ENCODE measurements around the gene DNM2.

DNA sequence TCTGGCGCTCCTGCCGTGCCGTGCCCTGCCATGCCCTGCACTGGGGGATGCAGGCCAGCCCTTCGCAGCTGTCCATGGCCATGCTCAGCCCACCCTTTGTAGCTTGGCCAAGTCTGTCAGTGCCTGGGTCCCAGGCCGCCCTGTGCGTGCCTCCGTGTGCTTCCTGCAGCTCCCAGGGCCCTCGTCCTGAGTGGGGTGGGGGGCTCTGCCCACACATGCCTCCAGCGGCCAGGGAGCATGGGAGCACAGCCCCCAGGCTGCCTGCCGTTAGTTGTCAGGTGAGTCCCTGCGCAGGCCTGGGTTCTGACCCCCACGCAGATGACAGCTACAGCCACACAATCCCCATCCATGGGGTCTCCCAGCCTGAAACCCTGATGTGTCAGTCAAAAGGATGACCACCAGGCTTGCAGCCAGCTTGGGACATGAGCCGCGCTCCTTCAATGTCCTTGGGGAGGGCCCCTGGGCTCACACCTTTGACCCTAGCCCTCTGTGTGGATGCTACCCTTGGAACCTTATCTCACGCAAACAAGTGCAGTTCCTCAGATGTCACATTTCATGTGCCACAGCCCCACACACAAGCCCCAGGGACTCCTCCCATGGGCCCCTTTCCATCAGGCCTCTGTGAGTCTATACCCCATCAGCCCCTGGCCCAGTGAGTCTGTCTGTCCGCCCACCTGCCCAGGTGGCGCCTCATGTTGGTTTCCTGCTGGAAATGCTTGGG is 93.7 kb downstream of the DNM2 start:
- TF ChIP-seq, protein P1, sequence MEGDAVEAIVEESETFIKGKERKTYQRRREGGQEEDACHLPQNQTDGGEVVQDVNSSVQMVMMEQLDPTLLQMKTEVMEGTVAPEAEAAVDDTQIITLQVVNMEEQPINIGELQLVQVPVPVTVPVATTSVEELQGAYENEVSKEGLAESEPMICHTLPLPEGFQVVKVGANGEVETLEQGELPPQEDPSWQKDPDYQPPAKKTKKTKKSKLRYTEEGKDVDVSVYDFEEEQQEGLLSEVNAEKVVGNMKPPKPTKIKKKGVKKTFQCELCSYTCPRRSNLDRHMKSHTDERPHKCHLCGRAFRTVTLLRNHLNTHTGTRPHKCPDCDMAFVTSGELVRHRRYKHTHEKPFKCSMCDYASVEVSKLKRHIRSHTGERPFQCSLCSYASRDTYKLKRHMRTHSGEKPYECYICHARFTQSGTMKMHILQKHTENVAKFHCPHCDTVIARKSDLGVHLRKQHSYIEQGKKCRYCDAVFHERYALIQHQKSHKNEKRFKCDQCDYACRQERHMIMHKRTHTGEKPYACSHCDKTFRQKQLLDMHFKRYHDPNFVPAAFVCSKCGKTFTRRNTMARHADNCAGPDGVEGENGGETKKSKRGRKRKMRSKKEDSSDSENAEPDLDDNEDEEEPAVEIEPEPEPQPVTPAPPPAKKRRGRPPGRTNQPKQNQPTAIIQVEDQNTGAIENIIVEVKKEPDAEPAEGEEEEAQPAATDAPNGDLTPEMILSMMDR (IDR thresholded peaks at IDR 0.05) = no peak
- TF ChIP-seq JUNB (IDR thresholded peaks at IDR 0.05) (no peak), EP300 (IDR thresholded peaks at IDR 0.05) (no peak), BHLHE40 (IDR thresholded peaks at IDR 0.05; ENCODE audit: low read depth, low read length) (no peak), POLR2A (IDR thresholded peaks at IDR 0.05; ENCODE audit: low read length) (no peak), MAFK (IDR thresholded peaks at IDR 0.05; ENCODE audit: partially characterized antibody) (no peak), JUN (IDR thresholded peaks at IDR 0.05) (no peak), HOXA7 (CRISPR knock-in tag; IDR thresholded peaks at IDR 0.05) (no peak), ESRRA (IDR thresholded peaks at IDR 0.05; ENCODE audit: borderline replicate concordance, low read length) (no peak), FOXS1 (CRISPR knock-in tag; IDR thresholded peaks at IDR 0.05) (no peak), RFX5 (IDR thresholded peaks at IDR 0.05) (no peak), MAZ (IDR thresholded peaks at IDR 0.05; ENCODE audit: borderline replicate concordance, low read depth, low read length) (no peak)
- TF ChIP-seq, protein P2, sequence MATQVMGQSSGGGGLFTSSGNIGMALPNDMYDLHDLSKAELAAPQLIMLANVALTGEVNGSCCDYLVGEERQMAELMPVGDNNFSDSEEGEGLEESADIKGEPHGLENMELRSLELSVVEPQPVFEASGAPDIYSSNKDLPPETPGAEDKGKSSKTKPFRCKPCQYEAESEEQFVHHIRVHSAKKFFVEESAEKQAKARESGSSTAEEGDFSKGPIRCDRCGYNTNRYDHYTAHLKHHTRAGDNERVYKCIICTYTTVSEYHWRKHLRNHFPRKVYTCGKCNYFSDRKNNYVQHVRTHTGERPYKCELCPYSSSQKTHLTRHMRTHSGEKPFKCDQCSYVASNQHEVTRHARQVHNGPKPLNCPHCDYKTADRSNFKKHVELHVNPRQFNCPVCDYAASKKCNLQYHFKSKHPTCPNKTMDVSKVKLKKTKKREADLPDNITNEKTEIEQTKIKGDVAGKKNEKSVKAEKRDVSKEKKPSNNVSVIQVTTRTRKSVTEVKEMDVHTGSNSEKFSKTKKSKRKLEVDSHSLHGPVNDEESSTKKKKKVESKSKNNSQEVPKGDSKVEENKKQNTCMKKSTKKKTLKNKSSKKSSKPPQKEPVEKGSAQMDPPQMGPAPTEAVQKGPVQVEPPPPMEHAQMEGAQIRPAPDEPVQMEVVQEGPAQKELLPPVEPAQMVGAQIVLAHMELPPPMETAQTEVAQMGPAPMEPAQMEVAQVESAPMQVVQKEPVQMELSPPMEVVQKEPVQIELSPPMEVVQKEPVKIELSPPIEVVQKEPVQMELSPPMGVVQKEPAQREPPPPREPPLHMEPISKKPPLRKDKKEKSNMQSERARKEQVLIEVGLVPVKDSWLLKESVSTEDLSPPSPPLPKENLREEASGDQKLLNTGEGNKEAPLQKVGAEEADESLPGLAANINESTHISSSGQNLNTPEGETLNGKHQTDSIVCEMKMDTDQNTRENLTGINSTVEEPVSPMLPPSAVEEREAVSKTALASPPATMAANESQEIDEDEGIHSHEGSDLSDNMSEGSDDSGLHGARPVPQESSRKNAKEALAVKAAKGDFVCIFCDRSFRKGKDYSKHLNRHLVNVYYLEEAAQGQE (IDR thresholded peaks at IDR 0.05) = no peak
- TF ChIP-seq, protein P3, sequence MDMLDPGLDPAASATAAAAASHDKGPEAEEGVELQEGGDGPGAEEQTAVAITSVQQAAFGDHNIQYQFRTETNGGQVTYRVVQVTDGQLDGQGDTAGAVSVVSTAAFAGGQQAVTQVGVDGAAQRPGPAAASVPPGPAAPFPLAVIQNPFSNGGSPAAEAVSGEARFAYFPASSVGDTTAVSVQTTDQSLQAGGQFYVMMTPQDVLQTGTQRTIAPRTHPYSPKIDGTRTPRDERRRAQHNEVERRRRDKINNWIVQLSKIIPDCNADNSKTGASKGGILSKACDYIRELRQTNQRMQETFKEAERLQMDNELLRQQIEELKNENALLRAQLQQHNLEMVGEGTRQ (IDR thresholded peaks at IDR 0.05) = no peak
